HepG2 (cell line): Measurements from ENCODE around the gene AUP1. TPM values are rescaled to one million over a fixed set of nuclear protein-coding genes. Genes with fewer than 3 reads are reported as not detected.

Experiments used
- CAMTA2 ChIP-seq: sonication (generic); formaldehyde crosslinking; IDR thresholded peaks from 2 replicates; pipeline ENCODE4 v1.4.0; 2020; ENCODE audit warnings: mild to moderate bottlenecking, missing genetic modification reagents, borderline replicate concordance
- FOXP1 ChIP-seq, 2 experiments: fragments of 450-650 bp in 1 of 2; IDR thresholded peaks; 2 replicates each; pipeline ENCODE4 v1.6.1; 2017 to 2018; ENCODE audit warnings: antibody characterized with exemption in 1 of 2
- IKZF4 ChIP-seq: sonication (generic); formaldehyde crosslinking; IDR thresholded peaks from 2 replicates; pipeline ENCODE4 v1.5.1; 2020; ENCODE audit warnings: borderline replicate concordance, mild to moderate bottlenecking, low read depth, missing genetic modification reagents; ENCODE audit errors: not compliant biosample characterization
- NFYB ChIP-seq: sonication (generic); formaldehyde crosslinking; IDR thresholded peaks from 2 replicates; pipeline ENCODE4 v1.4.0; 2020; ENCODE audit warnings: missing genetic modification reagents
- REL ChIP-seq: sonication (generic); formaldehyde crosslinking; conservative IDR thresholded peaks from 2 replicates; pipeline ENCODE4 v1.8.0; 2022; ENCODE audit warnings: mild to moderate bottlenecking, missing genetic modification reagents, moderate library complexity
- SNAPC5 ChIP-seq: sonication (generic); formaldehyde crosslinking; IDR thresholded peaks from 2 replicates; pipeline ENCODE4 v1.8.1; 2023; ENCODE audit warnings: mild to moderate bottlenecking, missing genetic modification reagents, borderline replicate concordance
- TOE1 ChIP-seq: sonication (generic); formaldehyde crosslinking; IDR thresholded peaks from 2 replicates; pipeline ENCODE4 v1.4.0; 2020; ENCODE audit warnings: mild to moderate bottlenecking, missing genetic modification reagents
- ZBED4 ChIP-seq: sonication (generic); formaldehyde crosslinking; IDR thresholded peaks from 2 replicates; pipeline ENCODE4 v1.4.0; 2020; ENCODE audit warnings: missing genetic modification reagents, borderline replicate concordance
- ZC3H13 ChIP-seq: sonication (generic); formaldehyde crosslinking; IDR thresholded peaks from 2 replicates; pipeline ENCODE4 v1.8.1; 2023; ENCODE audit warnings: mild to moderate bottlenecking, missing genetic modification reagents, moderate library complexity
- ZC3H4 ChIP-seq: sonication (generic); formaldehyde crosslinking; IDR thresholded peaks from 2 replicates; pipeline ENCODE4 v1.4.0; 2020; ENCODE audit warnings: missing genetic modification reagents, borderline replicate concordance
- ZFAT ChIP-seq: sonication (generic); formaldehyde crosslinking; conservative IDR thresholded peaks from 2 replicates; pipeline ENCODE4 v1.8.1; 2023; ENCODE audit warnings: missing genetic modification reagents, inconsistent platforms
- ZFP1 ChIP-seq: IDR thresholded peaks from 2 replicates; pipeline ENCODE4 v1.6.1; 2016
- ZFP90 ChIP-seq: sonication (generic); formaldehyde crosslinking; IDR thresholded peaks from 2 replicates; pipeline ENCODE4 v1.8.0; 2022; ENCODE audit warnings: missing genetic modification reagents, mild to moderate bottlenecking, inconsistent platforms, borderline replicate concordance
- ZNF101 ChIP-seq: sonication (generic); formaldehyde crosslinking; IDR thresholded peaks from 2 replicates; pipeline ENCODE4 v1.4.0; 2020; ENCODE audit warnings: mild to moderate bottlenecking, low read depth, missing genetic modification reagents, borderline replicate concordance
- ZNF121 ChIP-seq: sonication (generic); formaldehyde crosslinking; IDR thresholded peaks from 2 replicates; pipeline ENCODE4 v1.5.0; 2020; ENCODE audit warnings: mild to moderate bottlenecking, missing genetic modification reagents
- ZNF263 ChIP-seq: sonication (generic); formaldehyde crosslinking; IDR thresholded peaks from 2 replicates; pipeline ENCODE4 v1.4.0; 2020; ENCODE audit warnings: missing genetic modification reagents
- ZNF367 ChIP-seq: sonication (generic); formaldehyde crosslinking; IDR thresholded peaks from 2 replicates; pipeline ENCODE4 v1.4.0; 2020; ENCODE audit warnings: missing genetic modification reagents, borderline replicate concordance
- ZNF7 ChIP-seq: IDR thresholded peaks from 2 replicates; pipeline ENCODE4 v1.6.1; 2016; ENCODE audit warnings: missing biosample characterization, missing genetic modification reagents
- ZNF710 ChIP-seq: sonication (generic); formaldehyde crosslinking; IDR thresholded peaks from 2 replicates; pipeline ENCODE4 v1.5.0; 2020; ENCODE audit warnings: mild to moderate bottlenecking, missing genetic modification reagents, borderline replicate concordance
- ZXDC ChIP-seq: sonication (generic); formaldehyde crosslinking; IDR thresholded peaks from 2 replicates; pipeline ENCODE4 v1.5.0; 2020; ENCODE audit warnings: mild to moderate bottlenecking, missing genetic modification reagents
- polyA plus RNA-seq, 8 experiments: library from polyadenylated mRNA; depleted of rRNA in 3 of 8; stranded (reverse) in 7 of 8; unstranded in 1 of 8; fragments of >200 nt; fragmentation: Illumina TruSeq in 4 of 8; extraction: Trizol in 4 of 8; gene quantifications; 2 replicates each; pipeline versions ENCODE4 v1.2.1 to v1.2.3, GENCODE V29; 2011 to 2016; ENCODE audit warnings: low read depth in 4 of 8, missing spikeins in 1 of 8, mixed read lengths in 1 of 8; ENCODE audit not compliant: insufficient read depth in 1 of 8
- total RNA-seq, 5 experiments: library from RNA; depleted of rRNA; stranded (reverse); fragments of >200 nt; fragmentation: Illumina TruSeq; extraction: Trizol; gene quantifications; 2 replicates each; pipeline ENCODE4 v1.2.3, GENCODE V29; 2016; ENCODE audit warnings: low read depth in 1 of 5

Gene AUP1
- total and polyA plus RNA-seq, 2 of the 13 experiments (the other 11 are each of a cell fraction or from before 2014, with no cell fraction given), result 174 to 267 TPM

- TF ChIP-seq ZBED4 (CRISPR knock-in tag) (peak; percentile 67), ZNF263 (CRISPR knock-in tag) (peak; percentile 33), ZNF101 (CRISPR knock-in tag) (0 out of 2 replicates have a peak, but pooled peaks have one; percentile 11), ZNF367 (CRISPR knock-in tag) (no peak), CAMTA2 (peak; percentile 72; the same call in 1 of the 2 replicates), ZNF121 (CRISPR knock-in tag) (0 out of 2 replicates have a peak, but pooled peaks have one; percentile 6), TOE1 (CRISPR knock-in tag) (no peak), IKZF4 (CRISPR knock-in tag) (no peak), ZC3H4 (CRISPR knock-in tag) (no peak), ZNF710 (CRISPR knock-in tag) (peak; percentile 66; the same call in 1 of the 2 replicates), REL (CRISPR knock-in tag) (0 out of 2 replicates have a peak, but pooled peaks have one; percentile 32), NFYB (no peak), ZFP1 (CRISPR knock-in tag) (no peak), FOXP1 (IDR thresholded peaks at IDR 0.05) (no peak), FOXP1 (CRISPR knock-in tag; IDR thresholded peaks at IDR 0.05) (no peak), ZXDC (CRISPR knock-in tag) (0 out of 2 replicates have a peak, but pooled peaks have one; percentile 46), SNAPC5 (CRISPR knock-in tag) (no peak), ZC3H13 (CRISPR knock-in tag) (peak; percentile 86), ZFAT (CRISPR knock-in tag) (no peak), ZFP90 (CRISPR knock-in tag) (0 out of 2 replicates have a peak, but pooled peaks have one; percentile 32), ZNF7 (CRISPR knock-in tag) (no peak)
Measured at GRCh38 chr2:74496997-74497776, 32.3 kb downstream of the AUP1 start (continued).
